ENCODE results near the gene NAALADL1. TPM values are rescaled to one million over a fixed set of nuclear protein-coding genes. Genes with fewer than 3 reads are reported as not detected.

NAALADL1 gene
- total and polyA plus RNA-seq, 4 donors: 14.1 to 45.9 (median 27.6) TPM

DNA sequence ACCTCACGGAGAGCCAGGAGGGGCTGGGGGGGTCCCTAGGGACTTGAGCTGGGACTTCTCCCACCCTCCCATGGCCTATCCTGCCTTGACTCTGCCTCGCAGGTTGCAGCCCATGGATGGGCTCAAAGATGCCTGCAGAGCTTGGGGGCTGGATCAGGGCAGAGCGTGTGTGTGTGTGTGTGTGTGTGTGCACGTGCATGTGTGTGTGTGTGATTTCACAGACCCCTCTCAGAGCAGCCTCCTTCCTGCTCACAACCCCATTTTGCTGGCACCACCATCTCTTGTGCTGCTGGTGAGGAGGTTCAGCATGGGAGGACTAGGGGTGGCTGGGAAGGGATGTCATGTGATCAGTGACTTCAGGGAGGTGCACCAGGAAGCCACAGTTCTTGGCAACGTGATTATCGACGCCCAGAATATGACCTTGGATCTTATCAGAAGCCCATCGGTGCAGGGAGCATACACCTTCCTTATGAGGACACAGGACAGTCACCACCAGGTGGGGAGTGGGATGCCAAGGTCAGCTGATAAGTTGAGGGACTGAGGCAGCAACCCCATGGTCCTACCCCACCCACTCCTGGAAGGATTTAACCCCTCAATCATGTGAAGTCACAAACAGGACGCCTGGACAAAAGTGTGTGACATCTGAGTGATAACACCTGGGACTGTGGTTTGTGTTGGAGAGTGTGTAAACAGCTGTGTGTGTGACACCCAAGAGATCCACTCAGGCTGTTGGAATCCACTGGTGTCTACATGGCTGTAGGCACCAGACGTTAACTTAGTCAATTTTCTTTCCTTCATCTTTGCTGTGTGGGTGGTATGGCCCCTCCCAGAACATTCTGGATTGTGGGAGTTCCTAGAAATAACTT, 1.8 kb upstream of the NAALADL1 start:
- H3K4me1 ChIP-seq (ENCODE audit: control insufficient read depth in 1 of 2, insufficient read depth in 2 of 2, low read length in 2 of 2): no peaks in the 10 kb centered on the region
- intact Hi-C loops (cut with DNase I): no loop called here
- ATAC-seq (ENCODE audit: low FRiP score) (no peak), DNase-seq (no peak)
- no peak overlapping the region for H3K4me3 ChIP-seq (ENCODE audit: low read length in 2 of 2)
- no peaks in the 10 kb centered on the region for H3K36me3 ChIP-seq (ENCODE audit: control insufficient read depth in 1 of 2, insufficient read depth in 2 of 2, low read length in 1 of 2)
- H3K27ac ChIP-seq (ENCODE audit: low read depth in 1 of 2, low read length in 2 of 2): no peak overlapping the region
- H3K27me3 ChIP-seq (ENCODE audit: control insufficient read depth in 1 of 2, insufficient read depth in 2 of 2, low read length in 1 of 2): no peaks in the 10 kb centered on the region
- 56 to 61% methylated on average over 10 of the region's 10 CpGs for WGBS, 2 donors
- H3K9me3 ChIP-seq (ENCODE audit: control insufficient read depth, low read length): no peaks in the 10 kb centered on the region

- DNase-seq (no peak), ATAC-seq (ENCODE audit: low FRiP score) (no peak)
- Histone ChIP-seq H3K27ac (ENCODE audit: low read depth in 1 of 2, low read length in 2 of 2) (no peak overlapping the region), H3K9me3 (ENCODE audit: control insufficient read depth, low read length) (no peaks in the 10 kb centered on the region), H3K4me1 (ENCODE audit: control insufficient read depth in 1 of 2, insufficient read depth in 2 of 2, low read length in 2 of 2) (no peaks in the 10 kb centered on the region), H3K27me3 (ENCODE audit: control insufficient read depth in 1 of 2, insufficient read depth in 2 of 2, low read length in 1 of 2) (no peaks in the 10 kb centered on the region), H3K36me3 (ENCODE audit: control insufficient read depth in 1 of 2, insufficient read depth in 2 of 2, low read length in 1 of 2) (no peaks in the 10 kb centered on the region), H3K4me3 (ENCODE audit: low read length in 2 of 2) (no peak overlapping the region)
- intact Hi-C loops (cut with DNase I): no loop called here
- WGBS, 2 donors: 37 to 59% methylated on average over 3 of the region's 3 CpGs
Measured at GRCh38 chr11:65059523-65059922, 1.2 kb upstream of the NAALADL1 start.

DNA sequence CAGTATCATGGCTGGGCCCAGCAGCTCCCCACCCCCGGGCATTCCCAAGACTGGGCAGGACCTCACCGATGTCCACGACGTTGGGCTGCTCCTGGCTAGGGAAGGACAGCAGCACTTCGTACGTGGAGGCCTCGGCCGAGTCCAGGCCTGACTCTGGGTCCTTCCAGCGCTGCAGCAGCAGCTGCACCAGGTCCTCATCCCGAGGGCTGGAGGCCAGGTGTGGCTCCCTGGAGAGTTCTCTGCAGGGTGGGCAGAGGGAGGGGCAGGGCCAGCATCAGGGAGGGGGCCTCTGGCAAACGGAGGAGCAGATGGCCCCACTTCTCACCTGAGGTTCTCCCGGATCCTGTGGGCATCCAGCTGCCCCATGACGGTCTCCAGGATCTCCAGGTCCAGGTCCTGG, 341 bp downstream of the NAALADL1 start:
- Histone ChIP-seq H3K27ac (ENCODE audit: low read depth in 1 of 2, low read length in 2 of 2) (no peak overlapping the region), H3K9me3 (ENCODE audit: control insufficient read depth, low read length) (no peaks in the 10 kb centered on the region), H3K4me1 (ENCODE audit: control insufficient read depth in 1 of 2, insufficient read depth in 2 of 2, low read length in 2 of 2) (no peaks in the 10 kb centered on the region), H3K27me3 (ENCODE audit: control insufficient read depth in 1 of 2, insufficient read depth in 2 of 2, low read length in 1 of 2) (no peaks in the 10 kb centered on the region), H3K4me3 (ENCODE audit: low read length in 2 of 2) (no peak overlapping the region), H3K36me3 (ENCODE audit: control insufficient read depth in 1 of 2, insufficient read depth in 2 of 2, low read length in 1 of 2) (no peaks in the 10 kb centered on the region)
- DNase-seq (no peak), ATAC-seq (ENCODE audit: low FRiP score) (no peak)
- 54 to 69% methylated on average over 11 to 13 of the region's 13 CpGs for WGBS, 2 donors
- intact Hi-C loops (cut with DNase I): no loop called here

DNA sequence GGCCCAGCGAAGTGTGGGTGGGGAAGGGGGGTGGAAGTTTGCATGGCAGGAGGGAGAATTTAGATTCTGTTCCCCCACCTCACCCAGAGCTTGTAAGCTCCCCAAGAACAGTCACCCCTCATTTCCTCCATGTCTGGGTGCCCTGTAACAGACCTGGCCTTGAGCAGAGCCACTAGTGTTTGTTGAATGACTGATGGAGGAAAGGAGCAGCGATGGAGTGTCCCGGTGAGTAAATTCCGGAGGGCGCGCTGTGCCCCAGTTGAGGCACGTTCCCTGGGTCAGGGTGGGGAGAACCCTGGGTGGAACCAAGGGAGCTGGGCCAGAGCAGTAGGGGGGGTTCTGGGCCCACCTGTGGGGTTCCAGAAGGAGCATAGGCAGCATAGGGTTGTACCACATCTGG, 827 bp downstream of the NAALADL1 start:
- Histone ChIP-seq H3K27me3 (ENCODE audit: control insufficient read depth in 1 of 2, insufficient read depth in 2 of 2, low read length in 1 of 2) (no peaks in the 10 kb centered on the region), H3K27ac (ENCODE audit: low read depth in 1 of 2, low read length in 2 of 2) (no peak overlapping the region), H3K4me3 (ENCODE audit: low read length in 2 of 2) (no peak overlapping the region), H3K9me3 (ENCODE audit: control insufficient read depth, low read length) (no peaks in the 10 kb centered on the region), H3K4me1 (ENCODE audit: control insufficient read depth in 1 of 2, insufficient read depth in 2 of 2, low read length in 2 of 2) (no peaks in the 10 kb centered on the region), H3K36me3 (ENCODE audit: control insufficient read depth in 1 of 2, insufficient read depth in 2 of 2, low read length in 1 of 2) (no peaks in the 10 kb centered on the region)
- 76 to 89% methylated on average over 7 of the region's 7 CpGs for WGBS, 2 donors
- DNase-seq (no peak), ATAC-seq (ENCODE audit: low FRiP score) (no peak)
- intact Hi-C loops (cut with DNase I): no loop called here

DNA sequence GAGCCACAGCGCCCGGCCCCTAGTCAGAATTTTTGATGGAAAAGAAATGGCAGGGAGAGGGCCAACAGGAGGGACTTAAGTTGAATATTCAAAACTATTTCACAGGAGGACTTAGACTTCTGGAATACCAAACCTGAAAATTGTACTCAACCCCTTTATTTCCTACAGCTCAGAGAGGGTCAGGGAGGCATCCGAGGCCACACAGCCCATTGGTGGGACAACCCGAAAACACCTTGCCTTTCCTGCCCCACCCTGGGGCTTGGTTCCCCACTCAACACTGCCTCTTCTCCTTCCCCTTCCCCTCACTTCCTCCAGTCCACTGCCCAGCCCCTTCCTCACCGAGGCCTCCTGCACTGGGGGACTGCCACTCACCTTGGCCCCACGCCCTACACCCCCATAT, 1.4 kb downstream of the NAALADL1 start:
- H3K27me3 ChIP-seq (ENCODE audit: control insufficient read depth in 1 of 2, insufficient read depth in 2 of 2, low read length in 1 of 2): no peaks in the 10 kb centered on the region
- intact Hi-C loops (cut with DNase I): no loop called here

DNA sequence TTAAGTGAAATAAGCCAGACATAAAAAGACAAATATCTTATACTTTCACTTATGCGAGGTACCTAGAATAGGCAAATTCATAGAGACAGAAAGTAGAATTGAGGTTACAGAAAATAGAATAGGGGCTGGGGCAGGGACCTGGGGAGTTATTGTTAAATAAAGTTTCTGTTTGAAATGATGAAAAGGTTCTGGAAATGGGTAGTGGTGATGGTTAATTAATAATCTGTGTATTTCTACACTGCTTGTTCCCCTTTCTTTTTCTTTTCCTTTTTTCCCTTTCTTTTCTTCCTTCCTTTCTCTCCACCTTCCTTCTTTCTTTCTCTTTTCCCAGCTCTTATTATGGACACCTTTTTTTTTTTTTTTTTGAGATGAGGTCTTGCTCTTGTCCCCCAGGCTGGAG, 2.8 kb downstream of the NAALADL1 start:
- no peaks in the 10 kb centered on the region for H3K27me3 ChIP-seq (ENCODE audit: control insufficient read depth in 1 of 2, insufficient read depth in 2 of 2, low read length in 1 of 2)
- ATAC-seq (ENCODE audit: low FRiP score) (no peak), DNase-seq (no peak)
- WGBS, 2 donors: 75 to 79% methylated on average over 1 of the region's 1 CpG
- H3K27ac ChIP-seq (ENCODE audit: low read depth in 1 of 2, low read length in 2 of 2): no peak overlapping the region
- H3K9me3 ChIP-seq (ENCODE audit: control insufficient read depth, low read length): no peaks in the 10 kb centered on the region
- no peak overlapping the region for H3K4me3 ChIP-seq (ENCODE audit: low read length in 2 of 2)
- no peaks in the 10 kb centered on the region for H3K4me1 ChIP-seq (ENCODE audit: control insufficient read depth in 1 of 2, insufficient read depth in 2 of 2, low read length in 2 of 2)
- no peaks in the 10 kb centered on the region for H3K36me3 ChIP-seq (ENCODE audit: control insufficient read depth in 1 of 2, insufficient read depth in 2 of 2, low read length in 1 of 2)
- intact Hi-C loops (cut with DNase I): no loop called here

More for the DNA sequence above, 1.4 kb downstream of the NAALADL1 start:
- no peak overlapping the region for H3K27ac ChIP-seq (ENCODE audit: low read depth in 1 of 2, low read length in 2 of 2)
- no peak overlapping the region for H3K4me3 ChIP-seq (ENCODE audit: low read length in 2 of 2)
- no peaks in the 10 kb centered on the region for H3K36me3 ChIP-seq (ENCODE audit: control insufficient read depth in 1 of 2, insufficient read depth in 2 of 2, low read length in 1 of 2)
- no peaks in the 10 kb centered on the region for H3K9me3 ChIP-seq (ENCODE audit: control insufficient read depth, low read length)
- ATAC-seq (ENCODE audit: low FRiP score) (no peak), DNase-seq (no peak)
- 88 to 91% methylated on average over 6 of the region's 6 CpGs for WGBS, 2 donors
- H3K4me1 ChIP-seq (ENCODE audit: control insufficient read depth in 1 of 2, insufficient read depth in 2 of 2, low read length in 2 of 2): no peaks in the 10 kb centered on the region

DNA sequence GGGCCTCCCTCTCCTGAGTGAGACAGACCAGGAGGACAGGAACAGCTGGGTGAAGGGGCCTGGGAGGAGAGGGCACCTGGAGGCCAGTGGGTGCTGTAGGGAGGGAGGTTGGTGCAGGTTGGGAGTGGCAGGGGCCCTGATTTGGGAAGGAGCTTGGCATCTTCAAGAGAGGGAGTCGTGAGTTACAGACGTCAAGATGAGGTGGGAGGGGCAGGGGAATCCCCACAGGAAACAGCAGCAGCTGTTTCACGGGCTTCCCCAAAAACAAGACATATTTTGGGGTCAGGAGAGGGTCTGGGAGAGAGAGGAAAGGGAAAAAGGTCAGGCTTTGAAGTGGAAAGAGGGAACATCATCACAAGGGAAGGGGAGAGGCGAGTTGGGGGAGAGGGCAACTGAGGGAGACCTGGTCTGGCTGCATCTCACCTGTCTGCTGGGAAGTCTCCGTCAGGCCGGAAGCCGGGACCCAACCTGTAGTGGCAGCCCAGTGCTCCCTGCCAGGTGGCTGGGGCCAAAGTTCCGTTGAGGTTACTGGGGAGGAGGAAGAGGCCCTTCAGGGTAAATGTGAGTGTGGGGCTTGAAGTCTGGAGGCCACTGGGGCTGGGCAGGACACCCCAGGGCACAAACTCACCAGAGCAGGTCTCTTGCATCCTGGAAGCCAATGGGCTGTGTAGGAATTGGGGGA, 4.4 kb downstream of the NAALADL1 start:
- Histone ChIP-seq H3K9me3 (ENCODE audit: control insufficient read depth, low read length) (no peaks in the 10 kb centered on the region), H3K27ac (ENCODE audit: low read depth in 1 of 2, low read length in 2 of 2) (no peak overlapping the region), H3K36me3 (ENCODE audit: control insufficient read depth in 1 of 2, insufficient read depth in 2 of 2, low read length in 1 of 2) (no peaks in the 10 kb centered on the region), H3K4me3 (ENCODE audit: low read length in 2 of 2) (no peak overlapping the region), H3K27me3 (ENCODE audit: control insufficient read depth in 1 of 2, insufficient read depth in 2 of 2, low read length in 1 of 2) (no peaks in the 10 kb centered on the region), H3K4me1 (ENCODE audit: control insufficient read depth in 1 of 2, insufficient read depth in 2 of 2, low read length in 2 of 2) (no peaks in the 10 kb centered on the region)
- intact Hi-C loops (cut with DNase I): no loop called here
- no peak for DNase-seq
- WGBS, 2 donors: 53 to 57% methylated on average over 8 of the region's 8 CpGs
- no peak for ATAC-seq (ENCODE audit: low FRiP score)

DNA sequence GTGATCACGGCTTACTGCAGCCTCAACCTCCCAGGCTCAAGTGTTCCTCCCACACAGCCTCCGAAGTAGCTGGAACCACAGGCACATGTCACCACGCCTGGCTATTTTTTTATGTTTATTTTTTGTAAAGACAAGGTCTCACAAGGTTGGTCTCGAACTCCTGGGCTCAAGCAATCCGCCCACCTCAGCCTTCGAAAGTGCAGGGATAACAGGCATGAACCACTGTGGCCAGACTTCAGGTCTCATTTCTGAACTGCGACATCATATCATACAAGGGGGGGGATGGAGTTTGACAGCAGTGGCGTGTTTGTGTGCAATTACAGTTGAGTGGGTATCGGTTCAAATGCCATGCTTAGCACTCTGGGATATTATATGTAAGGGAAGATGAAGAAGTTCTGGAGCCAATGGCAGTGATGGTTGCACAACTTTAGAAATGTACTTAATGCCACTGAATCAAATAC, 6.9 kb downstream of the NAALADL1 start:
- Histone ChIP-seq H3K4me3 (ENCODE audit: low read length in 2 of 2) (no peak overlapping the region), H3K9me3 (ENCODE audit: control insufficient read depth, low read length) (no peaks in the 10 kb centered on the region), H3K27me3 (ENCODE audit: control insufficient read depth in 1 of 2, insufficient read depth in 2 of 2, low read length in 1 of 2) (no peaks in the 10 kb centered on the region), H3K27ac (ENCODE audit: low read depth in 1 of 2, low read length in 2 of 2) (no peak overlapping the region), H3K4me1 (ENCODE audit: control insufficient read depth in 1 of 2, insufficient read depth in 2 of 2, low read length in 2 of 2) (no peaks in the 10 kb centered on the region), H3K36me3 (ENCODE audit: control insufficient read depth in 1 of 2, insufficient read depth in 2 of 2, low read length in 1 of 2) (no peaks in the 10 kb centered on the region)
- 56% methylated on average over 9 of the region's 9 CpGs for WGBS, 2 donors
- intact Hi-C loops (cut with DNase I): no loop called here
- ATAC-seq (ENCODE audit: low FRiP score) (no peak), DNase-seq (no peak)
